GM12801 (cell line): ENCODE results near the gene ACAP2.

Experiments used
- CTCF ChIP-seq: IDR thresholded peaks from one replicate; pipeline ENCODE4 v1.5.1; 2011; ENCODE audit warnings: control low read depth; ENCODE audit not compliant: insufficient read length; ENCODE audit errors: extremely low read depth

Gene ACAP2

GRCh38 chr3:195385526-195385925 lies 57.3 kb downstream of the ACAP2 start:
- no peak for TF ChIP-seq CTCF

- no peak for TF ChIP-seq CTCF
These were observed 57.9 kb downstream of the ACAP2 start for GRCh38 chr3:195384952-195385351.

GRCh38 chr3:195372220-195372619 lies 70.6 kb downstream of the ACAP2 start:
- TF ChIP-seq CTCF = no peak

GRCh38 chr3:195366200-195366925 lies 76.5 kb downstream of the ACAP2 start:
- no peak for TF ChIP-seq CTCF

- no peak for TF ChIP-seq CTCF
These were observed 77.4 kb downstream of the ACAP2 start for GRCh38 chr3:195365371-195365770.

GRCh38 chr3:195356151-195357086 lies 86.4 kb downstream of the ACAP2 start:
- TF ChIP-seq CTCF = no peak

GRCh38 chr3:195352895-195353488 lies 89.8 kb downstream of the ACAP2 start:
- no peak for TF ChIP-seq CTCF
